HG02973 (cell line): ENCODE measurements around the gene TECTB.

ENCODE experiments used
- ATAC-seq: cut with Tn5 transposase; IDR thresholded peaks from one replicate; pipeline ENCODE4 v1.9.1; 2021; ENCODE audit warnings: moderate library complexity; ENCODE audit not compliant: unreplicated experiment

TECTB gene

DNA sequence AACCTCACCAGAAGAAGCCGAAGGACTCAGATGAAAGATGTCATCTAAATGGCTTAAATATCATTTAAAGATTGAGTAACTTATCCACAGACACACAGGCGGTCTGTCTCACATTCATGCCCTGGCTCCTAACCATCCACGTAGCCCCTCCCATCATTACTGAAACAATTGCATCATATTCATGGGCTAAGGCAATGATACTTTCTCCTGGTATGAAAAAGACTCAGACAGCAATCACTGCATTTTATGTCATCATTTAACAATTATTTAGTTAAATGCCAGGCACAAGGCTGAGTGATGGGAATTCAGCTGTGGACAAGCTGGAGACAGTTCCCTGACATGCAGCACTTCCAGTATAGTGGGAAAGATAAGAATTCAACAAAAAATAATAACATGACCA lies 11.2 kb upstream of the TECTB start:
- ATAC-seq = no peak

DNA sequence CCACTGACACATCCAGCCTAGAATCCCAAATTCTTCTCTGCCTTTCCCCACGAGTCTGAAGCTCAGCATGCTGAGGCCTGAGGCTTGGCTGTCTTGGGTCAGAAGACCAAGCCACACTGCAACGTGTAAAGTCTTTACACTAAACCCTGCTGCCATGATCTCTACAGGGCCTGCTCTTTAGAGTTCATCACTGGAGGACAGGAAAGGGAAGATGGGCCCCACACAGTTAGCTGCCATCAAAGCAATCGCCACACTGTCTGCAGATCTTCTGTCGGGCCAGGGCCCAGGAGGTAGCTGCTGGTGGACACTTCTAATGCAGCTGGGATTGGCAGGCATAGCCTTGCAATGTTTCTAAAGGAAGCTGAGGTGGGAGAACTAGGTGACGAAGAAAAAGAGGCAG lies 8.4 kb upstream of the TECTB start:
- no peak for ATAC-seq

DNA sequence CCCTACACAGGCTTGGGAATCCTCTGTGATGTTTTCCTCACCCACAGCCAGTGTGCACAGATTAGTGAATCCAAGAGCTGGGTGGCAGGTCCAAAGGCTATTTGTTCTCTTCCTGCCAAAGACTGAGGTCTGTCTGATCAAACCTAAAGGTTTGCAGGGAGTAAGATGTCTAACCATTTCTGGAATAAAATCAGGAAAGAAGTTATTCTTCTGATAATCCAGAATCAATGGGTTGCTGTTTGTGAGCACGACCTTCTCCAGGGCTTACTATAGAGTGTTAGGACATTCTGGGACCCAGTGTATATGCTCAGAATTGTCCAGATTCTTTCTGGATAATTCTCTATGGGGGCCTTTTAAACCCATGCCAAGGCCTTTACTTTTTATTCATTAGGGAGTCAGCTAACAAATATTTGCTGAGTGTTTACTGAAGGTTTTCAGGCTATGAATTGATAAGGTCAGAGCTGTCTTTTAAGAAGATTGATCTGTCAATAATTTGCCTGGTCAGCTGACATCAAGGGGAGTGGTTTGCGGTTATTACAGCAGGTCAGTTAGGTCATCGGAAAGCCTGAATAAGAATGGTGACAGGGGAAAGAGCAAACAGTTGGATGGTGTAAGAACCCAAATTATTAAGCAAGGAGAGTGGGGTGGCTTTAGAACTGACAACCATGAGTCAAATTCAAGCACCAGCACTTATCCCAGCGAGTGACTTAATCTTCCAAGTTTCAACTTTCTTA lies 7.5 kb upstream of the TECTB start:
- no peak for ATAC-seq

GRCh38 chr10:112278871-112279270 lies 4.3 kb upstream of the TECTB start:
- ATAC-seq = no peak

DNA sequence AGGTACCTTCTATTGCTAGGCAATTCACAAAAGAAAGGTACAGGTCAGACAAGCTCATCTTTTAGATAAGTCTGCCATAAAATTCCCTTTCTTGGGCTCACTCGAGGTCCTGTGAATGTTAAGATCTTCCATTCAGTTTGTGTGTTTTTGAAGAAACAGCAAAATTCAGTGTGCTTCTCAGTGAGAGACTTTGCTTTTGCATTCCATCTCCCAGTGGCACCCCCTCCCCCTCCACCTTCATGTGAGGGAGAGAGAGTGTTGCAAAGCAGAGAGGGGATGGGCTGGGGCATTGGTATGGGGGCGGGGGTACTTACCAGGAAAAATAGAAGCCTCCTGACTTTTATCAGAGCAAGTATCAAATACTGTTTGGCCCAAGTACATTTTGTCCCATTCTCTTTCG lies 3.8 kb upstream of the TECTB start:
- no peak for ATAC-seq

DNA sequence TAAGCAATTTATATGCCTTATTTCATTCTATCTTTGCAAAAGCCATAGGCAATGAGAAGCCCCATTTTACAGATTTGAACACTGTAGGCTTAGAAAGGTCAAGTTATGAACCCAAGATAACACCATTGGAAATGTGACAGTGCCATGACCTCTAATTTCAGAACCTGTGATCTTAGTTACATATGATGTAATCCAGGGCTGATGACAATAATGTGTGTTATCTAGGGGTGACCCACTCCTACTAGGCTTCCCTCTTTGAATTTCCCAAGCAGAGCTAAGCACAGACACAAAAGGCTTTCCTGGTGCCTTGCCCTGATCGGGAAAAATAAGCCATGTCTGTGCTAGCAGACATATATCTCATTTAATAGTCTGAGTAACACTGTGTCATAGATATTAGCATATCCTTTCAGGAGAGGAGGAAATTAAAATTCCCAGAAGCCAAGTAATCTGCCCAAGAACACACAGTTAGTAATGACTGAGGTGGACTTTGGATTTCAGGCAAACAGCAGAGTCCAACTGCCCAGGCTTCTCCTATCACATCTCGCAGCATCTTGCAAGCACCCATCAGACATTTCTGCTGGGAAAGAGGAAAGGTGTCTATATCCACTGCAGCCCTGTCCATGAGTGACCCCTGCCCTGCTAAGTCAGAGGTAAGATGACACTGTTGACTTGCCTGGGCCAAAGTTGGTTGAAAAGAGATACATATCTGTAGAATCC lies 2.8 kb upstream of the TECTB start:
- no peak for ATAC-seq

DNA sequence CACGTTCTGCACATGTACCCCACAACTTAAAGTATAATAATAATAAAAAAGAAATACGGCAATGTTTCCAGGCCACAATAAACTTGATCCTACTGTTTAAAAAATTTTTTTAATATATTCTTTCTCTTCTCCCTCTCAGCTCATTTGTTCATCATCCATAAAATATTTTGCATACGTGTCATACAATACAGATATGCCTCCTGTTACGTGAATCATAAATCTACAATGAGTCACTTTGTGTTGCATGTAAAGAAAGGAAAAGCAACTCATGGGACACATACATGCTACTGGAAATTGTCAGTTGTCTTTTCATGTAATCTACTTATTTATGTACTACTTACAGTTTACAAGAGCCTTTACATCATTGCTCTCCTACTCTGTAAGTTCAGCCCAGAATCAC lies 1.1 kb upstream of the TECTB start:
- ATAC-seq = no peak

DNA sequence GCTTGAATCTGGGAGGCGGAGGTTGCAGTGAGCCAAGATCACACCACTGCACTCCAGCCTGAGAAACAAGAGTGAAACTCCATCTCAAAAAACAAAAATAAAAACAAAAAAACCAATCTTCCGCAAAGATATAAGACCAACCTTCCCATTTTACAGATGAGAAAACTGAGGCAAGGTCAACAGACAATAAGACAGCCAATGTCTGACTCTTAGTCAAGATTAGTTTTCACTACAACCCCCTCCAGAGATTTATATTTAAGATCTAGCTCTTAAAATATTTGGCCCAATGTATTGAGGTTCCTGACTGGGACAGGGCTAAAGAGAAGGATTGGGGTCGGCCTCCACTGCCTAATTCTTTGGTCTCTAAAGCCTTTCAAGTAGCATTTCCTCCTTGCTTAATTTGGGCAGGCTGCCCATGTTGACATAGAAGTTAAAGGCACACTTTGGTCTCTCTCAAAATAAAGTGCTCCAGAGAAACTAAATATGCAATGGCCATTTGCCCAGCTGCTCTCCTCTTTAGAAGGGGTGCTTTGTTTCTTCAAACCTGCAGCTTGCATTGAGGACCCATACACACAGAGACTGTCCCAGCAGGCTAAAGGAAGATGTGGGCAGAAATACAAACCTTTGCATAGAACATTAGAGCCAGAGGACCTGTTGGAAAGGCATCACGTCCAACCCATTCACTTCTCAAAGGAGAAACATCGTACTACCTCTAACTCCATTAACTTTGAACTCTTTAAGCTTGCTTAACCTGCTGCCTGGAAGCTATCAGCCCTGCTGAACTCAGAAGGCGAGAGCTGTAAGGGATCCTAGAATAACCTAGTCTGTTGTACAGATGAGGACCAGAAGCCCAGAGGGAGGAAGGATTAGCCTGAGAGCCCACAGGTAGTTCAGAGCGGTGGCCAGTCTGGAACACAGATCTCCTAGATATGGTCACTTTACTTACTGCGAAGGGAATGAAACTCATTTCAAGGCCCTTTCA lies 3.9 kb downstream of the TECTB start:
- no peak for ATAC-seq

DNA sequence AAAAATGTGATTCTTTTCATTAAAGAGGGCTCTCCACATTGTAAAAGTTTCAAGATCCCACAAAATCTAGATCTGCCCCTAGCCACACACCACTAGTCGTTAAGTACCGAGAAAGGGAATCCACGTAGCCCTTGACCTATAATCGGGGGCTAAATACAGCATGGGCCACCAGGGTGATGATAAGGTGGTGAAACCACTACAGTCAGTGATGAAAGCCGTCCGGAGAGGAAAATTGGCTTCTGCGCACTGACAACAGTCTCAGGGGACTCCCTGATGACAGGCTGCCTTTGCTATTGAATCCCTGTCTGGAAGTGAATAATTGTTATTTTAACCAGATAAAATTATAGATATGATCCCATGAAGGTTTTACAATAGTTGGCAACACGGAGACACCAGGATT lies 4.6 kb downstream of the TECTB start:
- ATAC-seq = no peak

DNA sequence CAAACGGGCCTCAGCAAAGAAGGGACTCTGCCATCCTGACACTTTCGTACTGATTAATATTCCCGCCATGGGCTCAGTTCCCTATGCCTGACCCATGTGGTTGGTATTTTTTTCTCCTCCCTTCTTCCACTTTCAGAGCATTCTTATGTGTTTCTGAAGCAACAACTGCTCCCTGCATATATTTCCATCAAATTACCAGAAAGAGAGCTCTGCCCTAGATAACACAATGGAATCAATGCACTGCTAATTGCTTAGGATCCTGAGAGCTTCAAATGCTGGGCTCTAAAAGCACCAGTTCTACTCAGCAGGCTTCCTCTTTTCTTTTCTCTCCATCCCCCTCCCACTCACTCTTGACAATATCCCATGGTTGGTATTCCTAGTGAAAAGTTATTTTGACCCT lies 5.3 kb downstream of the TECTB start:
- ATAC-seq = no peak

DNA sequence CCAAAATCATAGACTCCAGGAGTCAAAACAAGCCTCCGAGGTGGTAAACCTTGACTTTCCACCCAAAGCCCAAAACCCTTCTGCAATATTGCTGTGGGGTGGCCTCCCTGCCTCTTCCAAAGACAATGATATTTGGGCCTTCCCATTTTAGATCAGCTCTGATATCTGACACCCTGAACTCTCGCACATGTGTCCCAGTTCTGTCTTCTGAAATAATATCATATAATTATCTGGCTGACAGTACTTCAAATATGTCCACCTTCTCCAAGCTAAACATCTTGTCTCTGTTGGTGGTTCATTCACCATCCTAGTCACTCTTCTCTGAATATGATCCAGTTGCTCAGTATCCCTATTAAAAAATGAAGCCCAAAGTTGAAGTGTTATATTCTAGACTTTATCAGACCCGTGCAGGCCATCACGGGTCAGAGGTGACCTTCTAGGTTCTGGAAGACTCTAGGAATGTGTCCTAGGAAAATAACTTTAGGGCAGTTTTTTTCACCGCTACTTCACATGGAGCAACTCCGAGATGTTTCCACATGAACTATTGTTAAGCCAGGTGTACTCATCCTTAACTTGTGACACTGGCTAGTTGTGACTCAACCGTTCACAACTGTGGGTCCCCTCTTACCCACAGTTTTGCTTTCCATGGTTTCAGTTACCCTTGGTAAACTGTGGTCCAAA lies 6.3 kb downstream of the TECTB start:
- ATAC-seq = no peak

DNA sequence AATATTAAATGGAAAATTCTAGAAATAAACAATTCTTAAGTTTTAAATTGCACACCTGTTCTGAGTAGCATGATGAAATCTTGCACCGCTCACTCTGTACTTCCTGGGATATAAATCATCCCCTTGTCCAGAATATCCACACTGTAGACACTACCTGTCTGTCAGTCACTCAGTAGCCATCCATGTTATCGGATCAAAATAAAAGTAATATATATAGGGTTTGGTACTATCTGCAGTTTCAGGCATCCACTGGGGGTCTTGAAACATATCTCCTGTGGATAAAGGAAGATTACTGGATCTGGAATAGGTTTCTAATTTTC lies 6.8 kb downstream of the TECTB start:
- ATAC-seq = no peak

DNA sequence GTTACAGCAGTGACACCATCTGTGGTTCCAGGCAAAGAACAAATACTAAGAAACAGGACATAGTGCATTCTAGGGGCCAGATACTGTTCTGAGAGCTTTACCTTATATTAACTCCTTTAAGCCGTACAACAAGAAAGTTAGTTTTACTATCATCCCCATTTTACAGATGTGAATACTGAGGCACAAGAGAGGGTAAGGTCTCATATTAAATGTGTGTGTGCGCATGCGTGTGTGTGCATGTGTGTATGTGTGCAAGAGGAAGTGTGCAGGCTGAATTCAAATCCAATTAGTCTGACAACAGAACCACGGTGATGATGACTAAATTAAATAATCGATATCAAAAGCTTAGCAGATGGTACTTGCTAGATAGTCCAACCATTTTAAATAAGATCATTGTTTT lies 11.0 kb downstream of the TECTB start:
- ATAC-seq = no peak

DNA sequence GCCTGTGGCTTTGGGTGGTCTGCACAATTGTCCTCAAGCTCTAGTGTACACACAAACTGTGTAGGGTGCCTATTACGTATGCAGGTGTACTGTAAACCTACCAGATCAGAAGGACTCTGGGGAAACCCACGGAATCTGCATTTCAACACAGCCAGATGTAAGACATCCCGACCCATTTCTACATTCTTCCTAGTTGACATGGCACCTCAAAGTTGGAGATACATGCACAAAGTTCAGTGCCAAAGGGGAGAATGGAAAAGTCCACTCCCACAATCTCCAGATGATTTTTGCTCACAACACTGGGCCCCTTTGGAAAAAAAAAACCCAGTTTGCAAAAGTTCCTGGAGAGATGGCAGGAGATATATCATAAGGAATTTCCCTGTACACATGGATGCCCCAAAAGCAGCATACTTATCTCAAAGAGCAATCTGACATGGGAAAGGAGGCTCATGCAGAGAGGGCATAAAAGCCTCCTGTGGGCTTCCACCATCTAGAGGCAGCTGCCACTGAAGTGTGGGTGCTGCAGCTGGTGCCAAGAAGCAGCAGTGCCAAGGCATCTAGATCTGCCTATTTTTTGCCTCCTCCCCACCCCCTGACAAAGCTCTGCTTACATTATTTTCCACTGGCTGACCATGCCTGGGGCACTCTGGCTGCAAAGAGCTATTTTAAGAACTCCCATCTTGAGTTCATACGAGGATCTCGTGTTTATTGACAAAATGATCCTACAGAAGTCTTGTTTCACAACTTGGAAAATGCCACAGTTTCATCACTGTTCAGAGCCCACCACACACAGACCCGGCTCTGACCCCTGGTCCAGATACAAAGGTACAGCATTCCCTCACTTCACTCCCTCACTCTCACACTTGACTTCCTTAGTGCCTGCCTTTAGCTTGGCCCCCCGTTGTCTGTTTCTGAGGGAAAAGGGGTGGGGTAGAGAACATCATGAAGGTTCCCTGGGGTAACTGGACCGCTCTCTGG lies 12.9 kb downstream of the TECTB start:
- no peak for ATAC-seq

DNA sequence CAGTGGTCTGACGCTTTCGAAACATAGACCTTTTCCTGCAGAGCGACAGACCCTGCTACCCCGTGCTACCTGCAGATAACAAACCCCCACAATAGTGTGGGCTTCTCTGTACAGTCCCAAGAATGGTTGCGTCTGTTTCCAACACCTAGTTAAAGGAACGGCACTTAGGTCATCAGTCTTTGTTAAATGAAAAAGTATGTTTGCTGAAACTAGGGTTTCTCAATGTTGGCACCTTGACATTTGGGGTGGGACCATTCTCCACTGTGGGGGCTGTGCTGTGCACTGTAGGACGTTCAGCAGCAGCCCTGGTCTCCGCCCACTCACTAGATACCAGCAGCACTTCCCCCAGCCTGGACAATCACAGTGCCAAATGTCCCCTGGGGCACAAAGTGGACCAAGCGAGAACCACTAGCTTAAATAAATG lies 13.7 kb downstream of the TECTB start:
- ATAC-seq = no peak

GRCh38 chr10:112298581-112298980 lies 15.4 kb downstream of the TECTB start:
- ATAC-seq = no peak

DNA sequence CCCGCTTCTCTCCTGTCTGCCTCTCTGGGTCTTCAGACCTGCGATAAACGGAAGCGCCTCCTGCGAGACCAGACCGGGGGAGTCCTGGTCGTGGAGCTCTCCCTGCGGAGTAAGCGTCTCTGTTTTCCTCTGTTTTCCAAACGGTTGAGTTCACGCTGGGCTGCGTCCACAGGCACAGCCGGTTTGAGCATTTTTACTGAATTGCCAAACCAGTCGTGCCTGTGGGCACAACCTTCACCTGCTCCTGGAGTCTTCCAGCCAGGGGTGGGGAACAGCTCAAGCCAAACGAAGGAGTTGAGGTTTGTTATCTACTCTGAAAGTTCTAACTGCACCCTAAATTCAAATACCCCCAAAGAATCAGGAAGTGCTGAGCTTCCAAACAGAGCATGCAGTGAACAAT lies 16.3 kb downstream of the TECTB start:
- ATAC-seq = no peak

DNA sequence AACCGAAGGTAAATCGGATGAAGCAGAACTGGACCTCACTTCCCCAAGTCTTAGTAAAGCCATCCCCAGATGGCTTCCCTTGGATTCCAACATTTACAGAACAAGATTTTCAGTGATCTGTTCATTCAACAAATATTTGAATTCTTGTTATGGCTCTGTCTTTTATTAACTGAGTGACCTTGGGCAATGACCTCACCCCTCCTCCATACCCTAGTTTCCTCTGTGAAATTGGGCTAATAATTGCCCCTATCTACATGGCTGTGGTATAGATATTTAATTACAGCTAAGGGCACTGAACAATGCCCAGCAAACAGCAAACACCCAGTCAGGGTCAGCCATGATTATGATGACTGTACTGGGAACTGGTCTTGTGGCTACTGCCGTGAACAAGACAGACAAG lies 19.1 kb downstream of the TECTB start:
- no peak for ATAC-seq

DNA sequence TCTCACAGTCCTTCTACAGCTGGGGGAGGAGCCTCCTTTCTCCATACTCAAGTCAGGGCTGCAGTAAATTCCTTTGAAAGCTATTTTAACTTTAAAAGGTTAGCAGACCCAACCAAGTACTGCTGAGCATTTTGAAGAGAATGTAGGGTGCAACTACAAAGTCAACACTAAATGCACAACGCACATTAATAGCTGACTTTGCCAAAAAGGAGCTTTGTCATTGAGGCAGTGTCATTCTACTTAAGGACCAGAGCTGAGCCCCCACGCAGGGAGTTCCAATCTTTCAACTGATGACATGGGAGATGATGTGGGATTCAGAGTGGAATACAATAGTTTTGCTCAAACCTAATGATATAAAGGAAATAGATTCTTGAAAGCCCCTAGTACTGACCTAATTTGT lies 20.3 kb downstream of the TECTB start:
- no peak for ATAC-seq

- no peak for ATAC-seq
Measured at GRCh38 chr10:112304267-112304859, 21.2 kb downstream of the TECTB start.
